Pulmonary artery endothelial cell (primary cell): ENCODE measurements around the gene ZSCAN26. TPM values are rescaled to one million over a fixed set of nuclear protein-coding genes. Genes with fewer than 3 reads are reported as not detected.
"Not testable (repeated sequence)": the region's sequence is repeated elsewhere in the genome, so short reads cannot be mapped to it uniquely, and the experiment has no call there.

Experiments used
- DNase-seq: peaks from one replicate; pipeline ENCODE4 v3.0.0-alpha.2; 2011; ENCODE audit warnings: low read depth, low spot score
- total RNA-seq: library from RNA; depleted of rRNA; stranded (reverse); fragments of >200 nt; gene quantifications from 2 replicates; pipeline ENCODE4 v1.2.3, GENCODE V29; 2014

The ZSCAN26 gene
- total RNA-seq, 1 donor from 2014 or later, result 8.9 TPM

DNA sequence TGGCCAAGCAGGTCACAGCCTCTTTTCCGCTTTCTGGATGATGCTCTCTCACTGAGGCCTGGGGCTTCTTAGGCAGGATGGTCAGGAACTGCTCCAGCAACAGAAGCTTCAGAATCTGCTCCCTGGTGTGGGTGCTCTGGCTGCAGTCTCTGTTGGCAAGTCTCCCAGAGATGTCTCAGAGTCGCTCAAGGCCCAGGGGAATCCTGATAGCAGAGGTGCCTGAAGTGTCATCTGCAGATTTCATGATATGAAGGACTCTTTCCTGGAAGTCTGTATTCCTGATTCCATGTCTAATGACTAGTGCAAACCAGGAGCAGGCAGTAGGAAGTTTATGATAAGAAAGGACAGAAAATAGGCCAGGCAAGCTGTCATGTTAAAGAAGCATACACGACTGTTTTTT lies 48.7 kb downstream of the ZSCAN26 start:
- no peak for DNase-seq

DNA sequence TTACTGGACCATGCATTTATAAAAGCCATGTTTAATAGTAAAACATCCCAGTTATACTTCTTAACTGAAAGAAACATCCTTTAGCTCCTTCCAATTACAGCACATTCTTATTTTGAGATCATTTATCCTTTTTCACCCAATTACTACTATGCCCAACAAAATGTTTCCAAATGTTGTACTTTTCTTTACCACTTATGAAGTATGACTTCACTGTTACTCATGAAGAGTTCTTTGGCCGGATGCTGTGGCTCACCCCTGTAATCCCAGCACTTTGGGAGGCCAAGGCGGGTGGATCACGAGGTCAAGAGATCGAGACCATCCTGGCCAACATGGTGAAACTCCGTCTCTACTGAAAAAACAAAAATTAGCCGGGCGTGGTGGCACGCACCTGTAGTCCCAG lies 50.9 kb downstream of the ZSCAN26 start:
- DNase-seq, result not testable (repeated sequence)

DNA sequence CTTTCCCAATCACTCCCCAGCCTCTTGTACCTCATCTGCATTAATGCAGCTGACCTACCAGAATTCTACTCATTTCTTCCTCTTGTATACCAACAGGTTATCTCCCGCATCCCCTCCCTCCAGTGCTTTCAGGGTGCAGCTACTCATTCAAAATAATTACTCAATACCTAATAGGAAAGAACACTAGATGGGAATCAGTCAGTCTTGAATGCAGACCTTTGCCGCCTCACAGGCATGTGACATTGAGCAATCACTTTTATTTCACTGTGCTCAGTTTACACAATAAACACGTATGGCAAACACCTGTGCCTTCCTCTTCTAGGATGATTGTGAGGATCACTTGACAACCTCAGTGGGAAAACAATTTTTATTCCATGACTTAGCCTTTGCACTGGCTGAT lies 55.7 kb downstream of the ZSCAN26 start:
- no peak for DNase-seq

GRCh38 chr6:28323813-28324424 lies 57.0 kb downstream of the ZSCAN26 start:
- no peak for DNase-seq

- DNase-seq, result no peak
Observed at GRCh38 chr6:28326371-28326948, 59.5 kb downstream of the ZSCAN26 start.

Other genes starting within 250 kb of the ZSCAN26 start
- gene ZNF165, start 186.6 kb upstream of the ZSCAN26 start, total RNA-seq, result 0.33 and 0.35 TPM in 2 replicates
- gene ZSCAN16, start 142.5 kb upstream of the ZSCAN26 start, total RNA-seq, result 13.0 and 13.8 TPM in 2 replicates
- gene ZKSCAN8, start 125.3 kb upstream of the ZSCAN26 start, total RNA-seq, result 11.5 and 19.0 TPM in 2 replicates
- 11.6 and 13.5 TPM in 2 replicates for gene ZSCAN9, start 41.9 kb upstream of the ZSCAN26 start, total RNA-seq
- 5.6 and 5.7 TPM in 2 replicates for gene ZKSCAN4, start 14.9 kb upstream of the ZSCAN26 start, total RNA-seq
- 0.59 and 1.2 TPM in 2 replicates for gene NKAPL, start 7.8 kb upstream of the ZSCAN26 start, total RNA-seq
- gene PGBD1, start 14.4 kb downstream of the ZSCAN26 start, total RNA-seq, result 7.3 and 10.2 TPM in 2 replicates
- gene ZSCAN31, start 69.0 kb downstream of the ZSCAN26 start, total RNA-seq, result 10.6 and 19.7 TPM in 2 replicates
- gene ZKSCAN3, start 82.8 kb downstream of the ZSCAN26 start, total RNA-seq, result 3.4 and 7.5 TPM in 2 replicates
- gene ZSCAN12, start 132.6 kb downstream of the ZSCAN26 start, total RNA-seq, result 3.6 and 6.8 TPM in 2 replicates
- 0.07 and 0.14 TPM in 2 replicates for gene ZSCAN23, start 176.3 kb downstream of the ZSCAN26 start, total RNA-seq
- not detected in 2 replicates for gene GPX6, start 248.7 kb downstream of the ZSCAN26 start, total RNA-seq